Gastroesophageal sphincter (tissue), 3 donors: Measurements from ENCODE around the gene PSPN.

Source experiments
- EP300 ChIP-seq: sonication (generic); formaldehyde crosslinking; IDR thresholded peaks from one replicate; pipeline ENCODE4 v1.6.1; 2017; ENCODE audit warnings: antibody characterized with exemption, mild to moderate bottlenecking
- POLR2A ChIP-seq, 2 donors: fragments of 450-650 bp; IDR thresholded peaks; one replicate each; pipeline ENCODE4 v1.6.1; 2017; ENCODE audit warnings: antibody characterized with exemption in 2 of 2, mild to moderate bottlenecking in 2 of 2, moderate library complexity in 1 of 2
- TF ChIP-seq, protein P1 (sequence below), 4 experiments: fragments of 200-600 bp in 2 of 4; fragments of 450-650 bp in 2 of 4; sonication (generic) in 1 of 4; IDR thresholded peaks; one replicate each; pipeline ENCODE4 v1.5.1; 2017 to 2019; ENCODE audit warnings: antibody characterized with exemption in 4 of 4, mild to moderate bottlenecking in 2 of 4, moderate library complexity in 2 of 4

GRCh38 chr19:6413291-6413690 lies 37.6 kb upstream of the PSPN start:
- TF ChIP-seq, protein P1, sequence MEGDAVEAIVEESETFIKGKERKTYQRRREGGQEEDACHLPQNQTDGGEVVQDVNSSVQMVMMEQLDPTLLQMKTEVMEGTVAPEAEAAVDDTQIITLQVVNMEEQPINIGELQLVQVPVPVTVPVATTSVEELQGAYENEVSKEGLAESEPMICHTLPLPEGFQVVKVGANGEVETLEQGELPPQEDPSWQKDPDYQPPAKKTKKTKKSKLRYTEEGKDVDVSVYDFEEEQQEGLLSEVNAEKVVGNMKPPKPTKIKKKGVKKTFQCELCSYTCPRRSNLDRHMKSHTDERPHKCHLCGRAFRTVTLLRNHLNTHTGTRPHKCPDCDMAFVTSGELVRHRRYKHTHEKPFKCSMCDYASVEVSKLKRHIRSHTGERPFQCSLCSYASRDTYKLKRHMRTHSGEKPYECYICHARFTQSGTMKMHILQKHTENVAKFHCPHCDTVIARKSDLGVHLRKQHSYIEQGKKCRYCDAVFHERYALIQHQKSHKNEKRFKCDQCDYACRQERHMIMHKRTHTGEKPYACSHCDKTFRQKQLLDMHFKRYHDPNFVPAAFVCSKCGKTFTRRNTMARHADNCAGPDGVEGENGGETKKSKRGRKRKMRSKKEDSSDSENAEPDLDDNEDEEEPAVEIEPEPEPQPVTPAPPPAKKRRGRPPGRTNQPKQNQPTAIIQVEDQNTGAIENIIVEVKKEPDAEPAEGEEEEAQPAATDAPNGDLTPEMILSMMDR (IDR thresholded peaks at IDR 0.05): no peak
- TF ChIP-seq POLR2A (IDR thresholded peaks at IDR 0.05) (no peak), EP300 (no peak)
